GM21825 (cell line): Measurements from ENCODE around the gene OTUD3.
"Not testable (repeated sequence)": the region's sequence is repeated elsewhere in the genome, so short reads cannot be mapped to it uniquely, and the experiment has no call there.

Source experiments
- ATAC-seq: cut with Tn5 transposase; IDR thresholded peaks from one replicate; pipeline ENCODE4 v1.9.1; 2021; ENCODE audit warnings: mild to moderate bottlenecking, moderate library complexity; ENCODE audit not compliant: unreplicated experiment

OTUD3 gene, protein sequence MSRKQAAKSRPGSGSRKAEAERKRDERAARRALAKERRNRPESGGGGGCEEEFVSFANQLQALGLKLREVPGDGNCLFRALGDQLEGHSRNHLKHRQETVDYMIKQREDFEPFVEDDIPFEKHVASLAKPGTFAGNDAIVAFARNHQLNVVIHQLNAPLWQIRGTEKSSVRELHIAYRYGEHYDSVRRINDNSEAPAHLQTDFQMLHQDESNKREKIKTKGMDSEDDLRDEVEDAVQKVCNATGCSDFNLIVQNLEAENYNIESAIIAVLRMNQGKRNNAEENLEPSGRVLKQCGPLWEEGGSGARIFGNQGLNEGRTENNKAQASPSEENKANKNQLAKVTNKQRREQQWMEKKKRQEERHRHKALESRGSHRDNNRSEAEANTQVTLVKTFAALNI

DNA sequence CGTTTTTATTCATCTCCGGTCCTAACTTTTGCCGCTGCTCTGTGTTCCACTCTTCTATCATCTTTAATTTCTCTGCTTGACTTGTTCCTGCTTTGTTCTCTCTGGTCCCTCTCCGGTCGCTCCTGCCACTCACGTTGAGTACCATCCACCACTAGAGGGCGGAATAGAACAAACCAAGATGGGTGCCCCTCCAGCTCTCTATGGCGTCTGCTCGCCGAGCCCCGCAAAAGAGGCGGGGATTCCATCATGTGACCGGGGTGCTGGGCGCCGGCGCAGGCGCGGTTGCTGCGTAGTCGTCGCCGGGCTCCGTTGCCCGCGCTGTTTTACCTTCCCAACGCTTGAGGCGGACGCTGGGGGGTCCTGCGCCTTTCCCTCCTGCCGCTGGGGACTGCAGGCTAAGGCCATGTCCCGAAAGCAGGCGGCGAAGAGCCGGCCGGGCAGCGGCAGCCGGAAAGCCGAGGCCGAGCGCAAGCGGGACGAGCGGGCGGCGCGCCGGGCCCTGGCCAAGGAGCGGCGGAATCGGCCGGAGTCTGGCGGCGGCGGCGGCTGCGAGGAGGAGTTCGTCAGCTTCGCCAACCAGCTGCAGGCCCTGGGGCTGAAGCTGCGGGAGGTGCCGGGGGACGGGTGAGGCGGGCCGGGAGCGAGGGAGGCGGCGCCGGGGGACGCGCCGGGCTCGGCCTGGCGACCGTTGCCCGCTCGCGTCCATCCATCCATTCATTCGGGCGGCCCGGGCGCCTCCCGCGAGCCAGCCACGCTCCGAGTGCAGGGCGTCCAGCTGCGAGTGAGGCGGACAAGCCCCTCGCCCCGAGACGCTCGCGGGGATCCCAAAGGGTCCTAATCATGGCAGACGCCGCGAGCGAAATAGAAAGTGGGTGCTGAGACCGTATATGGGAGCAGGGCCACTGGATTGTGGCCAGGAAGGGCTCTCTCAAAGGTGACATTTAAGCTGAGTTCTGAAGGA, at the start of gene OTUD3:
Gene OTUD3, plus strand, starts transcription at position 285 of the 961 bp plus-strand sequence. Its CDS starts 119 bp downstream, at position 404.
- ATAC-seq, result peak; percentile 85

DNA sequence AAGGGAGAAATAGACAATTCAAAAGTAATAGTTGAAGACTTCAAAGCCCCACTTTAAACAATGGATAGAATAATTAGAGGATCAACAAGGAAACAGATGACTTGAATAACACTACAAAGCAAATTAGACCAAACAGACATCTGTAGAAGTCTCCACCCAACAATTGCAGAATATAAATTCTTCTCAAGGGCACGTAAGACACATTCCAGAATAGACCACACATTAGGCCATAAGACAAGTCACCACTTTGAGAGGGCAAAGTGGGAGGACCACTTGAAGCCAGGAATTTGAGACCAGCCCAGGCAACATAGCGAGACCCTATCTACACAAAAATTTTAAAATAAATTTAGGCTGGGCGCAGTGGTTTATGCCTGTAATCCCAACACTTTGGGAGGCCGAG, 46.6 kb upstream of the OTUD3 start:
- no peak for ATAC-seq

DNA sequence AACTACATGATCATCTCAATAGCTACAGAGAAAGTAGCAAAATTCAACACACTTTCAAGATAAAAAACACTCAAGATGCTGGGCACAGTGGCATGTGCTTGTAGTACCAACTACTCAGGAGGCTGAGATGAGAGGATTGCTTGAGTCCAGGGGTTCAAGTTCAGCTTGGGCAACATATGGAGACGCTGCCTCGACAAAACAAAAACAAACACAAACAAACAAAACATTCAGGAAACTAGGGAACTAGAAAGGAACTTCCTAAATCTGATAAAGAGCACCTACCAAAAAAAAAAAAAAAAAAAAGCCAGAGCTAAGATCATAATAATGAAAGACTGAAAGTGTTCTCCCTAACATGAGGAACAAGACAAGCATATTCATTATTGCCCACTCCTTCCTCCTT, 44.3 kb upstream of the OTUD3 start:
- no peak for ATAC-seq

DNA sequence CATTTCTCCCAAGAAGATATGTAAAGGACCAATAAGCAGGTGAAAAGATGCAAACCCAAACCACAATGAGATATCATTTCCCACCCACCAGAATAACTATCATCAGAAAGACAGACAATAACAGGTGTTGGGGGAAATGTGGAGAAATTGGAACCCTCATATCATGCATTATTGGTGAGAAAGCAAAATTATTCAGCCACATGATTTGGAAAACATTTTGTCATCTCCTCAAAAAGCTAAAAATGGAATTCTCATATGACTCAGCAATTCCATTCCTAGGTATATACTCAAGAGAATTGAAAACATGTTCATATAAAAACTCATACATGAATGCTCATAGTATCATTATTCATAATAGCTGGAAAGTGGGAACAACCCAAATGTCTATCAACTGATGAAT, 42.0 kb upstream of the OTUD3 start:
- ATAC-seq, result no peak

DNA sequence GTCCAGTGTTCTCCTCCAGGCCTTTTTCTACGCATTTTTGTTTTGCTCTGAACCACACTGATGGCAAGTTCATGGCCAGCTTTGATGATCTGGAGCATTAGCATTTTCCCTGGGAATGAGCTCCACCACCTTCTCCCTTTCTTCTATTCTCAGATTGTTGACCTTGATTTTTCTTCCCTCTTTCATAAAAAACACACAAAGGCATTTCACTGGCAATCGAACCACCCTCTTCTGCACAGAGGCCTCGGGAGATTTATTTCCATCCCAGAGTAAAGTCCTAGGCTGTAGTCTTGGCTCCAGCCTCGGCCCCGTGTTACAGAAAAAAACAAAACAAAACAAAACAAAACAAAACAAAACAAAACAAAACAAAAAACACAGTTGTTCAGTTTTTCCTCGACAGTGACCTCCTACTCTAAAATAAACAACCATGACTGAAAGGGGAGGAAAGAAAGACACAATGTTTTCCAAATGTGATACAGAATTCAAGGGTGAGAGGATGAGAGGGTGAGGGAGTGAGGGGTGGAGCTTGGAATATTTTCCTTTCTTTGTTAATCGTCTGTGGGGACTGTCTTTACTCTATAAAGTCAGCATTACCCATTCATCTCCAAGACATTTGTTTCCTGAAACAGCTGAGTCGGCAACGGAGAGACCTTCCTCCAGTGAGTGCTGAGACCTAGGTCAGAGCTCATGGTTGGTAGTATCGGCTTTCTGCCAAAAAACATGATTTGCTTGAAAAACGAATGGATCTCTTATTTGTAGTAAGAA, 37.3 kb upstream of the OTUD3 start:
- no peak for ATAC-seq

DNA sequence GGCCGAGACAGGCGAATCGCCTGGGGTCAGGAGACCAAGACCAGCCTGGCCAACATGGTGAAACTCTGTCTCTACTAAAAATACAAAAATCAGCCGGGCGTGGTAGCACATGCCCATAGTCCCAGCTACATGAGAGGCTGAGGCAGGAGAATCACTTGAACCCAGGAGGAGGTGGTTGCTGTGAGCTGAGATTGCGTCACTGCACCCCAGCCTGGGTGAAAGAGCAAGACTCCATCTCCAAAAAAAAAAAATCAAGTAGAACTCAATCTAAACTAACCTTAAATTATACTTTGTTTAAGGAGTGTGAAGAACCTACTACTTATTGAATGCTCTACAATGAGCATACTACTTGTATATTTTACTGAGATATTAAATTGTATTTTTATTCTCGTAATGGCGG, 36.6 kb upstream of the OTUD3 start:
- no peak for ATAC-seq

DNA sequence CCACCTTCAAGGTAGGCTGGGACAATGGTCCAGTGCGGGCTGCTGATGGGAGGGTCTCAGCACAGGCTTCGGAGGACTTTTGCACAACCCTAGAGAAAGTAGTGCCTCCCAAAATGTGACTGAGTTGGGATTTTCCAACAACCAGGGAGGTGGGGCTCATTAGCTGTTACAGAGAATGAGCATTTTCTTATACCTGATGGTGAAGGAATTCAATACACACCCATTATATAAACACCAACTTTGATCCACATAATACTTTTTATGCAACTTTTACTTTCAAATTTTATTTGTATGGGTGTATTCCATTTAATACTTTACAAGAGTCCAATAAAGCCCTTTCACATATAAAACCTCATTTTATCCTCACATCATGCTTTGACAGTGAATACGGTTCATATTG, 35.9 kb upstream of the OTUD3 start:
- no peak for ATAC-seq

DNA sequence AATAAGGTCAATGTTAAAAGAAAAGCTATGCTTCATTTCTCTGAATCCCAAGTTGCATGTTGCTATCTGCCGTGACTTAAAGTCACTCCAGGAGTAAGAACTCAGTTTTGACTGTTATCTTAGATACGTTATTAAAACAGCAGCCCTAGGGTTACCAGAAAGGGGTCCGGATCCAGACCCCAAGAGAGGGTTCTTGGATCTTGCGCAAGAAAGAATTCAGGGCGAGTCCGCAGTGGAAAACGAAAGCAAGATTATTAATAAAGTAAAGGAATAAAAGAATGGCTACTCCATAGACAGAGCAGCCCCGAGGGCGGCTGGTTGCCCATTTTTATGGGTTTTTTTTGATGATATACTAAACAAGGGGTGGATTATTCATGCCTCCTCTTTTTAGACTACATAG, 34.9 kb upstream of the OTUD3 start:
- not testable (repeated sequence) for ATAC-seq

DNA sequence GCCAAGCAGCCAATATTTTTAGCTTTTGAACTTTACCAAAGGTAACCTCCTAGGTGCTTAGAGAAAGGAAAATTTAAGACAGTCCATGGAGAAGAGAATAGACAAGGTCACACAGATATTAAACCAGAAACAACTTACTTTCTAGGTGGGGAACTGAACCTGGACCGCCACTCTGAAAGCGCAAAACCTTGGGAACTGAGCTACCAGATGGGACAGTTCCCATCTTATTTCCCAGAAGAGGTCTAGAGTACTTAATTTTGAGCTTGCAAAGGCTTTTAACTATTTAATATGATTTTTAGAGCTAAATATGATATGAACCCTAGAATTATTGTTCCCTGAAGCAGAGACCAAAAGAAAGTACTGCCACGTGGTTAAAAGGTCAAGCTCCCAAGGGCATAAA, 32.9 kb upstream of the OTUD3 start:
- ATAC-seq, result not testable (repeated sequence)

DNA sequence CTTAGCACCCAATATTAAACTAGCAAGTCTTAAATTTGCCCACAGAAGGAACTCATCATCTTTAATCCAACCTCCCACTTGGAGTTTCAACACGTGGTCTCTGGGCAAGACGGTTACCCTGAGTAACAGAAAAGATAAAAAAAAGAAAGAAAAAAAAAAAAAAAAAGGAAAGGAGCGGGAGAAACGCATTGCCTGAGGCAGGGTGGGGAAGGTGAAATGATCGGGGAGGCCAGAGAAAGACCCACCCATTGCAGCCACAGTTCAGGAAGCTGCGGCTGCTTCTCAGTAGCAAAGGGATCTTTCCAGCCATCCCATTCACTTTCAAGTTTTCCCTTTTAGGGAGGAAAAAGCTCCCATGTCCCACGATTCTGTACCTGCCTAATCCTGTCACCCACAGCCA, 32.0 kb upstream of the OTUD3 start:
- ATAC-seq, result no peak

DNA sequence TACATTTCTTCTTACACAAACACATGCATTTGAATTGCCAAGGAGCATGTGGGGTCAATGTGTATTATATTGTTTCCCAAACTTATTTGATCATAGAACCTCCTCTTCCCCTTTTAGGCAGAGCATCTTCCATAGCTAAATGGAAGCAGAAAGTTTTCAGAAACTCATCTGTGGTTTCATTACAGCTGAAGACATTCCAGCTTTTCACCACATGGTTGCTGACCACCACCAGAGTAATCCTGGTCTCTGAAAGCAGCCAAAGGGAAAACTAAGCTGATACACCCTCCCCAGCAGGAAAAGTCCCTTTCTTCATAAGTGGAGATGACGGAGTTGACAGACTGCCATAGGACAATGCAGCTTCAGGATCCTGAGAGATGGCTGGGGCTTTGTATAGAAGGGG, 30.2 kb upstream of the OTUD3 start:
- ATAC-seq, result no peak

DNA sequence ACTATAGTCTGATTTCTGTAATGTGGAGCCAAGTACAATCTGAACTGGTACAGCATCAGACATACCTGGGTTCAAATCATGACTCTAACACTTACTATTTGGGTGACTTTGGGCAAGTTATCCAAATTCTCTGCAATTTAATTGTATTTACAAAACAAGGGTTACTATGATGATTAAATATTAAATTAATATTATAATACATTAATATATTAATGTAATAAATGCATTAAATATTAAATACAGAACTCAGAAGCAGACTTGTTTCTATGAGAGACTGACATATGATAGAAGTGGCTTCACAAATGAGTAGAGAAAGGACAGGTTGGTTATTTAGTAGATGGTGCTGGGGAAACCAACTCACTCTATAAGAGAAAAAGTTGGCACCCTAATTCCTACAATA, 27.3 kb upstream of the OTUD3 start:
- ATAC-seq, result no peak

DNA sequence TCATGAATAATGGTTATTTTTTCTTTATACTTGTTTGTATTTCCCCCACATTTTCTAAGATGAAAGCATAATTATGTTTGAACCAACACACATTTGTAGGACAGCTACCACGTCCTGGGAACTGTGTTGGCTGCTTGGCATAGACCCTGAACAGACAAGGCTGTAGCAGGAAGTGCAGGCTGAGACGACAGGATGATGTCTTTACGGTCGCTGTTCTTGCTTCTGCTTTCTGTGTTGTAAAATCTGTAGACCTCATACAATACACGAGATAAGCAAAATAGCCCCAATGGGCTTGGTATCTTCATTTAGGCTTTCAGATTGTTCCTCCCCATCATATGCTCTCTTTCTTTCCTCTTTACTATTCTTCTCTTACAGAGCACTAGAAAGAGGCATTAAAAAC, 23.3 kb upstream of the OTUD3 start:
- ATAC-seq, result no peak

DNA sequence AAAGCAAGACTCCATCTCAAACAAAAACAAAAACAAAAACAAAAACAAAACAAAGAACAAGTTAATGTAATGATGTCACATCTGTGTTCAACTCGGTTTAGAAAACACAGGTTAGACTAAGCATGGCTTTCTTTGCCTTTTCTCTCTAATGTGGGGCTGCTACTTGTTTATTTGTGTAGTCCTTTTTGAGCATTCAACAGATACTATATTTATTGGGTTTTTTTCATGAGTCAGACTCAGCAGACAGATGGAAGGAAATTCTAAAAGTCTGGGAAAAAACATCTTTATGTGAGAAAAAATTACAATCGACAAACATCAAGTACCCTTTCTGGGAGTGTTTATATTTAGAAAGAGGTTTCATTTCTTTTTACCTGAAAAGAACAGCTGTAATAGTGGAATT, 22.3 kb upstream of the OTUD3 start:
- no peak for ATAC-seq

DNA sequence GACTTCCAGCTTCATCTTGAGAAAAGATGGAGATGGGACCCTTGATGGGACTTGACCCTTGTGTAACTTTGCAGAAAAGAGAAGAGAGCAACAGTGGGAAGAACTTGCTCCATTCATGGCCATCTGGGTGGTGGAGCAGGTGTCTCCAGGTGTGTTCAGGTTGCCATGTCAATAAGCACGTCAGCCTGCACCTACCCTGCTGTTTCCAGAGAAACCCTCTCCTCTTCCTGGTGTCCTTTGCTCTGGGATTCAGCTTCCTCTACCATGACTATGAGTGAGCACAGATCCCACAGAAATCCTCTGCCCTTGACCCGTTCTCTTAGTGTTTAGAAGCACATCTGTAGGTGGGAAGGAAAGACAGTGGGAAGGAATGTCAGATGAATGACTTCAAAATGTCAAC, 21.8 kb upstream of the OTUD3 start:
- no peak for ATAC-seq

DNA sequence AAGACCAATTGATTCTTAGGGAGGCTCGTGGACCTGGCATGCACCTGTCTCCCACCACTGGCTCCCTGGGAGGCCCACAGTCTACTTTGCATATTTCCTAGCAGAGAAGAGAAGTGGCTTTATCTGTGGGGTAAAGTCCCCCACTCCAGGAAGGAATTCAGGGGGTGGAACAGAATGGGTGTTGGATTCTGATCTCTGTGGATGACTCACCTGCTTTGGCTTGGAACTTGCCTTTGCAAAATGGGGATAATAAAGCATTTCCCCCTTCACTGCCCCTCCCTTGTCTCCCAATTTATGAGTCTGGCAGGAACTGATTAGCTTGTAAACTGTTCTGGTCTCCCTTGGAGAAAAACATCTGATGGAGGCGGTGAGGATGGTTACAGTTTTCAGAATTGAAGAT, 21.2 kb upstream of the OTUD3 start:
- no peak for ATAC-seq

DNA sequence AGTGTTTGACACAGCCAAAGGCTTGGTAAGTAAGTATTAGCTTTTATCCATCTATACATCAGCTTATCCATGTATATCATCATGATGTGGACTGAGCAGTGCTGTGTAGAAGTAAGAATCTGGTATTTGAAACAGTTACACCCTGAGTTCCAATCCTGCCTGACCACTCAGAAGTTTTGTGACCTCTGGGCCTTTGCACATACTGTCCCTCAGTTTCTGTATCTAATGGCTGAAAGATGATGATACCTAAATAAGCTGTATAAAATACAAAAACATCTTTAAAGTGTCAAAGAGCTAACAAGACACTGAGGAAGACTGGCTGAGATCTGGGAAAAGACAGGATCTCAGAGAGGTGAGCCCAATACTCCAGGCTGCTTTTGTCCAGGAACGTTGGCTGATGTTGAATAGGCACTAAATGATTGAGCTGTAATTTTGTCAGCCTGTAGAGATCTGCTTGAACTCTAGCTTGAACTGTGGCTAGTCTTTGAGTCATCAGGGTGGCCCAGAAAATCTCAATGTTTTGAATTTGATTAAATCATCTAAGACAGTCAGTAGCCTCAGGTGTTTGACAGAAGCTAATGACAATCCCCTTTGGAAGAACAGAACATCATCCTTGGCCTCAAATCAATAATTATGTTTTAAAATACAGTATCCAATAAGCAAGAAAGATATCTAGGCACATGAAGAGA, 20.2 kb upstream of the OTUD3 start:
- ATAC-seq, result no peak

DNA sequence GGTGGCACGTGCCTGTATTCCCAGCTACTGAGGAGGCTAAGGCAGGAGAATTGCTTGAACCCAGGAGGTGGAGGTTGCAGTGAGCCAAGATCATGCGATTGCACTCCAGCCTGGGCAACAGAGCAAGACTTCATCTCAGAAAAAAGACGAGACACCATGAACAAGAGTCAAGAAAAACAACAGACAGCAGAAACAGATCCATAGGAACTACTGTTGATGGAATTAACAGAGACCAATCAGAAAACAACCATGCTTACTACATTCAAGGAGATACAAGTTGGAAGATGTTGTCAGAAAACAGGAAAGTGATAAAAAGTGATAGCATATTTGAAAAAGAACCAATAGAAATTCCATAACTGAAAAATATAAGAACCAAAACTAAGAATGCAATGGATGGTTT, 19.3 kb upstream of the OTUD3 start:
- no peak for ATAC-seq

DNA sequence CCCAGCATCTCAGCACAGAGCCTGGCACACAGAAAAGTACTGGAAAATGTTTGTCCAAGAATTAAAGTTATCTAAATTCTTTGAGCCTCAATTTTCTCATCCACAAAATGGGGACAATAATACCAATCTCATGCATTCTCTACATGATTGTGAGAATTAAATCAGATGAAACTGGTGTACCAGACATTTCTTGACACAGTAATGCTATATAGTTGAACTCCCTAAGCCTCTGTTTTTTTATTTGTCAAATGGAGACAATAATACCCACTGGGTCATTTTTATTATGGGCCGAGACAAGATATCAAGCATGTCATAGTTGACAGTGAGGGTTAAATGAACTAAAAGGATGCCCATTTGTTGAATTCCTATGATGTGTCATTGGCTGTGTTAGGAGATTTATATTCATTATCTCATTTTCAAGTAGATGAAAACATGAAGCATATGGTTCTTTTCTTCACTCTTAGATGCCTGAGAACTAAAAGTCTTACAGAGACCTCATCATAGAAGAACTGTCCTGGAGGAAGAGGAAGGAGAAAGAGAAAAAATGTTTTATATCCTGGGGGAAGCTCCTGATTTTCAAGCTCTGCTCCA, 17.5 kb upstream of the OTUD3 start:
- no peak for ATAC-seq

DNA sequence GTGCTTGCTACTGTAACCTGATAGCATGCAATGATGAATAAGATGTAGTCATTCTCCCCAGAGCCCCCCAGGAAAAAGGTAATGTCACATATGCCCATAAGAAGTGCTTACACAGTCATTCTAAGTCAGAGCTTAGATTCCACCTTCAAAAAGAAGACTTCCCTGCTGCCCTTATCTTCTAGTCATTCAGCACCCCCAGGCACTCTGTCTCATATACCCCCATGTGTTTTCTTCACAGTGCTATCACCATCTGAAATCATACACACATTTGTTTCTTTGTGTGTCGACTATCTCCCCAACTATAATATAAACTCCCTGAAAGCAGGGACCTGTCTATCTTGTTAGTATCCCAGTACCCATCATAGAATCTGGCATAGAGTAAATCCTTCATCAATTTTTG, 16.2 kb upstream of the OTUD3 start:
- no peak for ATAC-seq
